HFFc6 (cell line): ENCODE measurements around the gene FAM174B. TPM values are rescaled to one million over a fixed set of nuclear protein-coding genes. Genes with fewer than 3 reads are reported as not detected.

Experiments
- DNase-seq: peaks from one replicate; pipeline ENCODE4 v3.0.0-alpha.2; 2018
- H3K27ac Mint-ChIP-seq: 2 replicates; pipeline ENCODE4 v1.8.0; 2020; ENCODE audit warnings: mild to moderate bottlenecking, mixed read lengths
- H3K27me3 Mint-ChIP-seq: 2 replicates; pipeline ENCODE4 v1.8.0; 2021; ENCODE audit warnings: mild to moderate bottlenecking, moderate library complexity, mixed read lengths; ENCODE audit not compliant: insufficient read depth
- H3K36me3 Mint-ChIP-seq: 2 replicates; pipeline ENCODE4 v1.8.0; 2021; ENCODE audit warnings: low read depth, mixed read lengths
- H3K4me1 Mint-ChIP-seq: 2 replicates; pipeline ENCODE4 v1.8.0; 2020; ENCODE audit warnings: low read depth, mixed read lengths
- H3K4me3 Mint-ChIP-seq: 2 replicates; pipeline ENCODE4 v1.8.0; 2020; ENCODE audit warnings: mild to moderate bottlenecking, moderate library complexity, mixed read lengths
- H3K9me3 Mint-ChIP-seq: 2 replicates; pipeline ENCODE4 v1.8.0; 2020; ENCODE audit warnings: mild to moderate bottlenecking, mixed read lengths
- long read RNA-seq: library from polyadenylated mRNA; unstranded; transcript quantifications from one replicate; pipeline ENCODE4 v2.0.0, GENCODE V29; 2019
- total RNA-seq, 6 experiments: library from RNA; stranded (reverse); fragmentation: NEBNext Ultra II Directional; extraction: Animal tissue kit (Norgen Biotek cat#: 25700); gene quantifications; 2 replicates in 1 of 6; 3 replicates in 5 of 6; pipeline ENCODE4 v1.2.3, GENCODE V29; 2021
- TF ChIP-seq, protein P1 (sequence below): fragments of 200-600 bp; sonication (generic); IDR thresholded peaks from 2 replicates; pipeline ENCODE4 v1.5.0; 2021; ENCODE audit warnings: antibody characterized with exemption, mild to moderate bottlenecking

The FAM174B gene
- total RNA-seq, result 1 to 10 TPM; 1.2 to 7.0 (median 2.3) TPM
- long read RNA-seq, transcript FAM174B-201 (3 exons, 2,792 nt), result major isoform, 10 of 13 reads
- long read RNA-seq, partial matches to known transcripts, result 0 of 13 reads
- long read RNA-seq, other reads (novel, unspliced or antisense), result 3 of 13 reads

DNA sequence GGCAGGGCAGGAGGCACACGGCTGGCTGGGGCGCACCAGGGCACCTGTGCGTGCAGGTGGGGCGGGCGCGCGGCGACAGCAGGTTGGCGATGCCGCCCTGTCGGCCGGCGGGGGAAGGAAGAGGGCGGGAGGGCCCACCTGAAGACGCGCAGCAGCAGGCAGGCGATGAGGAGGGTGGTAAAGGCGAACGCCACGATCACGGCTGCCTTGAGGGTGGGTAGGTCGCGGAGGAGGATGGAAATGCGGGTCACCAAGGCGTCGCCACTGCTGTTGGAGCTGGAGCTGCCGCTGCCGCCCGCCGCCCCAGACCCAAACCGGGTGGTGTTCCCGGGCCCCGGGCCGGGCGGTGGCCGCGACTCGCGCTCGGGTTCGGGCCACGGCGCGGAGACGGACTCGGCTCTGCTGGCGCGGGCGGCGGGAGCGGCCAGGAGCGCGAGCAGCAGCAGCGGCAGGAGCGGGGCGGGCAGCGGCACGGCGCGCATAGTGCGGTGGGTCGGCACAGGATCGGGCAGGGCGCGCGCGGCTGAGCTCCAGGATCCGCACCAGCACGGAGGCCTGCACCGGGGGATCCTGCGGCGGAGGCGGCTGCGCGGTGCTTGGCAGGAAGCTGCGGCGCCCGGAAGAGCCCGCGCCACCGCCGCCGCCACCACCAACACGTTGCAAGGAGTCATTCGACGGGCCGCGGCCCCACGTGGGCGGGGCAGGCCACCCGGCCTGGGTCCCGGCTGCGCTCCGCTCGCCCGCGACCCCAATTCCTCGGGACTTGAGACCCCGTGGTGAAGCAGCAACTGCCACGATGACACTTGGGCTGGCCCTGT, at the start of gene FAM174B:
Gene FAM174B (minus strand): TSS at position 598 of the 818 bp plus-strand sequence.
- H3K9me3 Mint-ChIP-seq, result peaks cover 6% of the 10 kb centered on the region; the same call in 1 of the 2 replicates
- no peak within 1 kb of the TSS for H3K27ac Mint-ChIP-seq
- H3K4me1 Mint-ChIP-seq, result no peaks in the 10 kb centered on the region
- TF ChIP-seq, protein P1, sequence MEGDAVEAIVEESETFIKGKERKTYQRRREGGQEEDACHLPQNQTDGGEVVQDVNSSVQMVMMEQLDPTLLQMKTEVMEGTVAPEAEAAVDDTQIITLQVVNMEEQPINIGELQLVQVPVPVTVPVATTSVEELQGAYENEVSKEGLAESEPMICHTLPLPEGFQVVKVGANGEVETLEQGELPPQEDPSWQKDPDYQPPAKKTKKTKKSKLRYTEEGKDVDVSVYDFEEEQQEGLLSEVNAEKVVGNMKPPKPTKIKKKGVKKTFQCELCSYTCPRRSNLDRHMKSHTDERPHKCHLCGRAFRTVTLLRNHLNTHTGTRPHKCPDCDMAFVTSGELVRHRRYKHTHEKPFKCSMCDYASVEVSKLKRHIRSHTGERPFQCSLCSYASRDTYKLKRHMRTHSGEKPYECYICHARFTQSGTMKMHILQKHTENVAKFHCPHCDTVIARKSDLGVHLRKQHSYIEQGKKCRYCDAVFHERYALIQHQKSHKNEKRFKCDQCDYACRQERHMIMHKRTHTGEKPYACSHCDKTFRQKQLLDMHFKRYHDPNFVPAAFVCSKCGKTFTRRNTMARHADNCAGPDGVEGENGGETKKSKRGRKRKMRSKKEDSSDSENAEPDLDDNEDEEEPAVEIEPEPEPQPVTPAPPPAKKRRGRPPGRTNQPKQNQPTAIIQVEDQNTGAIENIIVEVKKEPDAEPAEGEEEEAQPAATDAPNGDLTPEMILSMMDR, result no peak
- DNase-seq, result no peak
- peaks cover 4% of the 10 kb centered on the region for H3K27me3 Mint-ChIP-seq
- peaks cover 8% of the 10 kb centered on the region; the same call in 1 of the 2 replicates for H3K36me3 Mint-ChIP-seq
- peak within 1 kb of the TSS; percentile 61; the same call in 1 of the 2 replicates for H3K4me3 Mint-ChIP-seq

DNA sequence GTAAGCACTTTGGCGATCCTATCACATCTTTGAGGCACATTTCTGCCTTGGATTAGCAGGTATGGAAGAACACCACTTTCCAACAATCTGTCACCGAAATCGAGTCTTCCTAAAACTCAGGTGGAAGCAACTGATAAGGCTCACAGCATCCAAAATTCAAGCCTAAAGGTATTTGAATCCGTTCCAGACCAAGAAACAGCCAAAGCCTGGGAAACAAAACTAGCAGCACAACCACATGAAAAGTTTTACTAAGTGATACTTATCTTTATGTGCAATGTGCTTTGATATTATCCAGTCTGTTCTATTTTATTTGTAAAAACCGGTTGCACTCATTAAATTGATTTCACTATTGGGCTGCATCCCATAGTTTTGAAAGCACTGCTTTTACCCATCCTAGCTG, 40.5 kb upstream of the FAM174B start:
- Mint-ChIP-seq H3K27ac (no peak overlapping the region), H3K9me3 (peaks cover 11% of the 10 kb centered on the region; the same call in 1 of the 2 replicates), H3K27me3 (peaks cover 3% of the 10 kb centered on the region; the same call in 1 of the 2 replicates), H3K36me3 (no peaks in the 10 kb centered on the region), H3K4me3 (no peak overlapping the region), H3K4me1 (no peaks in the 10 kb centered on the region)
- DNase-seq, result no peak
- TF ChIP-seq, protein P1, result no peak

DNA sequence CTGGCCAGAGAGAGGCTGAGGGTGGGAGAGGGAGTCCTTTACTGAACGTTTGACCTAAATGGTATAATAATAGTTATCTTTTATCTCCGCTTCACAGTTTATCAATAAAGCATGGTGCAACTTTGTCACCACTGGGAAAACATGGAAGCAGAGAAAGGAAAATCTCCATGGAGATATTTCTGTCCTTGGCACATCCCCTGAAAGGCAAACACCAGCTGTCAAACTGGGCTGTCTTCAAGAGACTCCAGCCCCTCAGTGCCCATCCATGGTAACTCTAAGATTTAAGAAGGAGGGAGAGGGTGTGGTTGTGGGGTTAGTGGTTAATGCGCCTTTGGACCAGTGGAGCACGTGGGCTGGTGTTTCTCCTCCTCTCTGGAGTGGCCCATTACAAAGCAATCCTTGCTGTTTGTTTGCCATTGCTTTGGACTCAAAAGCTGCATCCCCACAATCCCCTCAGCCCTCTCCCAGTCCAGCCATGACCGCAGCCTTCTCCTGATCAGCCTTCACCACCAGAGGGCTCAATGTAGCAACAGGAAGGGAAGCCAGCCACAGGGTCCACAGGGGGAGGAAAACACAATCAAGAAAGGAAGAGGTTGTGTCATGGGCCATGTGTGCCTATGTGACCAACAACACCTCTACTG, 38.2 kb upstream of the FAM174B start:
- DNase-seq, result no peak

DNA sequence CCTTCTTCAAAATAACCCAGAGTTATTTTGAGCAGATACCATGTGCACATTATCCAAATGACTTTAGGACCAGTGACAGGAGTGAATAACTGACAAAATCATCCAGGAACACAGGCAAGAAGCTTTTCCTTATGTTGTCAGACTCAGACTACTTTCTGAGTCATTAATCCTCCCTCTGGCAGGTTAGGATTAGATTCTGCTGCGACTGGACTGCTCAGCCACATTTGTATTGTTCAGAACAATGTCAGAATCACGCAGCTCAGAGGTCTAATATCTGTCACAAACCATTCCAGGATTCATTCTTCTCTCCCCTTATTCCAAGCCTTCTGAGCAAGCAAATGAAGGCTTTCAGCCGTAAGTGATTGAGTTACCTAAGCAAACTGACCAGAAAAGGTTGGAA, 34.8 kb upstream of the FAM174B start:
- DNase-seq, result peak; percentile 23
- Mint-ChIP-seq H3K4me3 (no peak overlapping the region), H3K9me3 (peaks cover 12% of the 10 kb centered on the region), H3K36me3 (peaks cover 11% of the 10 kb centered on the region; the same call in 1 of the 2 replicates), H3K27me3 (no peaks in the 10 kb centered on the region), H3K4me1 (peaks cover 45% of the 10 kb centered on the region), H3K27ac (no peak overlapping the region)
- TF ChIP-seq, protein P1, result no peak

More for the DNA sequence above, 38.2 kb upstream of the FAM174B start:
- Mint-ChIP-seq H3K4me1 (peaks cover 18% of the 10 kb centered on the region), H3K4me3 (no peak overlapping the region), H3K9me3 (peaks cover 12% of the 10 kb centered on the region), H3K36me3 (peaks cover 11% of the 10 kb centered on the region; the same call in 1 of the 2 replicates), H3K27ac (no peak overlapping the region), H3K27me3 (peaks cover 3% of the 10 kb centered on the region; the same call in 1 of the 2 replicates)
- TF ChIP-seq, protein P1, result peak; percentile 54

DNA sequence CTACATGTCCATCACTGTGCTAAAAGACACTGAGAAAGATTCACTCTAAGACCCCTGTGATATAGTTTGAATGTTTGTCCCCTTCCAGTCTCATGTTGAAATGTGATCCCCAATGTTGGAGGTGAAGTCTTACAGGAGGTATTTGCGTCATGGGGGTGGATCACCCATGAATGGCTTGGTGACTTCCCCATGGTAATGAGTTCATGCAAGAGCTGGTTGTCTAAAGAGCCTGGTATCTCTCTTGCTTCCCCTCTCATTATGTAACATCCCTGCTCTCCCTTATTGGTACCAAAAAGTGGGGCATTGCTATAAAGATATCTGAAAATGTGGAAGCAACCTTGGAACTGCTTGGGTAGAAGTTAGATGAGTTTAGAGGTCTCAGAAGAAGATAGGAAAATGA, 32.2 kb upstream of the FAM174B start:
- Mint-ChIP-seq H3K9me3 (peaks cover 12% of the 10 kb centered on the region), H3K4me1 (peaks cover 58% of the 10 kb centered on the region), H3K36me3 (peaks cover 11% of the 10 kb centered on the region; the same call in 1 of the 2 replicates), H3K27me3 (peaks cover 4% of the 10 kb centered on the region; the same call in 1 of the 2 replicates), H3K27ac (peak overlapping the region; percentile 76), H3K4me3 (no peak overlapping the region; the same call in 1 of the 2 replicates)
- no peak for DNase-seq
- TF ChIP-seq, protein P1, result no peak
